Measurements from ENCODE around the gene NKX1-2.
"Not testable (repeated sequence)": the region's sequence is repeated elsewhere in the genome, so short reads cannot be mapped to it uniquely, and the experiment has no call there.

NKX1-2 gene

DNA sequence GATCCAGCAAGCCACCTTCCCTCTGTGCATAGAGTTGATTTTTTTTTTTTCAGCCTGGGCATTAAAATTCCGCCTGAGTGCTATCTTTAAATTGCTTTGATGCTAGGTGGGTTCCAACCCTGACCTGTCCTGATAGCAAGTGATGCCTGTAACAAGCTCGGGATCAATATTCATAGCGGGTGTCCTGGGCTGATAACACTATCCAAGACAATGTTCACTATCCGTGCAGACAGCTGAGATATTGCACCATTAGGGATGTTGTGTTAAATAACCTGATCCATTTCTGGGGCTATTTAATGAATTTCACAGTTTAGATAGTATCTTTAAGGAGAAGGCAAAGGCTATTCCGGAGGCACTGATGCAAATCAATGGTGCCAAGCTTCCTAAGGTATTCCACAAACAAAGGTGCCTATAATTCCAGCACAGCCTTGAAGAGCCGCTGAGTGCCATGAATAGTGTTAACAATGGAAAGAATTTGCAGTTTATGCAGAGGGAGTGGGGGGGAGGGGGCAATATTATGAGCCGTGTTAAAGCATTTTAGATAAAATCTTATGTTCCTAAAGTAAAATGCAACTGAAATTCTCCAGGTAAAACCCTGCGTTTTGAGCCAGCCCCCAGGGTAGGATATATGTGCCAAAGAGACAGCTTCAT is 4.2 kb upstream of the NKX1-2 start:
- no peak for DNase-seq (ENCODE audit: low read depth in 1 of 2, low spot score in 1 of 2)

DNA sequence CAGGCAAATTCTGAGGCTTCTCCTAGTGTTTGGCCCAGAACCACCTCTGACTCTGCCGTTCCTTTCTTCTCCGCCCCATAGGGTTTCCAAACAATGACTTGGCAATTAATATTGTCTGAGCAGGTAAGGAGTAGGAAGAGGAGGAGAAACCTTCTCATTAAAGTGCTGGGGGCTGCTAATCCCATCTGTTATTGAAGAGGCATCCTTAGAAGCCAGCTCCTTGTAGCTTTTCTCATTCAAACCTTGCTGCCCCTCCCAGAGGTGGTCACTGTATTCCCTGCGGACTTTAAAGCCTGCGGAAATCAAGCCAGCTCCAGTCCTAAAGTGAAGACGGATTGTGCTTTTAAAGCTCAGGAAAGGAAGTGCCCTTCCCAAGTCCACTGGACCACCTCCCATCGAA is 1.4 kb upstream of the NKX1-2 start:
- no peak for DNase-seq (ENCODE audit: low read depth in 1 of 2, low spot score in 1 of 2)

DNA sequence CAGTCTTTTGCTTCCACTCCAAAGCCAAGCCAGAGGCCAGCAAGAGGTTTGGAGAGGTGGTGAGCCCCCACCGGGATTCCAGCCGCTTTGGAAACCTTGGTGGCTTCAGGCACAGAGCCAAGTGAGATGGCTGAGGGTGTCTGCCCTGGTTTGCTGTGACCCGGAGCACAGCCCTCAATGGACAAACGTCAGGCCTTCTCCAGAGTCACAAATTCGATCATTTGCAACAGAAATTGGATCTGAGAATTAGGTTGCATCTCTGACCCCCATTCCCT is 885 bp upstream of the NKX1-2 start:
- DNase-seq (ENCODE audit: low read depth in 1 of 2, low spot score in 1 of 2) = no peak

DNA sequence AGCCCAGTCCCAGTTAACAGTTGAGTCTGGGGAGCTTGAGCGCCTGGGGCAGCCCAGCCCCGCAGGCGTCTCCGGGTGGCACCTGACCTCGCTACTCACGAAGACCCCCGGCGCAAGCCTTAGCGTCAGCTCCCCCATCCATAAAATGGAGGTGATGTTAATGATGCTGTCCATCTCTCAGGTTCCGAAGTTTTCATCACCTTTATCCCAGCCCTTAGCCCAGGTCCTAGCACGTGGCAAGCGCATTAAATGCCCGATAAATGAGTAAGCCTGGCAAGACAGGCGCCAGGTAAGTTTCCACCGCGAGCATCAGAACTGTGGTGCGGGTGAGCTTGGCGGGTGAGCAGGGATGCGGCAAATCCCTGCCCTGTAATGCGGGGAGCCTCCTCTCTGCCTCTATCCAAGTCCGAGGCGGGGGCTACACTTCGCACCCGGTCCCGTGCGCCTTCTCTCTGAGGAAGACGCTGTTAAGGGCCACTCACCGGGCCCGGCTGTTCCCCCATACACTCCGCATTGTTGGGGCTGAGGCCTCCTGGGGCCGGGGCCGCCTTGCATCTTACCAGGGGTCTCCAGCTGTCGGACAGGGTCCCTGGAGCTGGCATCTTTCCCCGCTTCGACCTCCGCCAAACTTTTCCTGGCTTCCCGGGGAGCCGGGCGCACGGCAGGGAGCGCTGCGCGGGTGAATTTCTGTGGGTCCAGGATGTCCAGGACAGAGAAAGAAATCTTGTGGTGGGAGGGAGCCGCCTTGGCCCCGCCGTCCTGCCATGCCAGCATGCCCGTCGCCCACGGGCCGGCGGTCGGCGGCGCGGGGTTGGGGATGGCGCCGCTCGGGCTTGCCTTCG is 444 bp downstream of the NKX1-2 start:
- DNase-seq (ENCODE audit: low read depth in 1 of 2, low spot score in 1 of 2) = no peak

DNA sequence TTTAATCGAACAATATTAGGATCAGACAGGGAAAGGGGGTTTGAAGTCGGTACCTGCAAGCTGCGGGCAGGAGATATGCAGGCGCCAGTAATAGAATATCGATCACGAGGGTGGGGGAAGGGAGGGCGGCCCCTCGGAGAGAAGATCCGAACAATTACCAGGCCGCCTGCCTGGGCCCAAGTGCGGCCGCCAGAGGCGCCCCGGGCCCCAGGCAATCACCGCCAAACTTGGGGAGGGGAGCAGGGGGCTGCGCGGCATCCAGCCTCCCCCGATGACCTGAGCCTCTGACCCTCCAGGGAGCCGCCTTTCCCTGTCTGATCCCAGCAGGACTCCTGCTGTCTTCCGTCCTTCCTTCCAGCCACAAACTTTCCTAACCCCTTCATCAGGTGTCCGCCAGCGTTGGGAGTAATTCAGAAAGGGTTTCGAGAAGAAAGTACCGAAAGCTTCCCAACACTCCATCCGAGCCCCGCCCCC is 1.1 kb downstream of the NKX1-2 start:
- no peak for DNase-seq (ENCODE audit: low read depth in 1 of 2, low spot score in 1 of 2)

DNA sequence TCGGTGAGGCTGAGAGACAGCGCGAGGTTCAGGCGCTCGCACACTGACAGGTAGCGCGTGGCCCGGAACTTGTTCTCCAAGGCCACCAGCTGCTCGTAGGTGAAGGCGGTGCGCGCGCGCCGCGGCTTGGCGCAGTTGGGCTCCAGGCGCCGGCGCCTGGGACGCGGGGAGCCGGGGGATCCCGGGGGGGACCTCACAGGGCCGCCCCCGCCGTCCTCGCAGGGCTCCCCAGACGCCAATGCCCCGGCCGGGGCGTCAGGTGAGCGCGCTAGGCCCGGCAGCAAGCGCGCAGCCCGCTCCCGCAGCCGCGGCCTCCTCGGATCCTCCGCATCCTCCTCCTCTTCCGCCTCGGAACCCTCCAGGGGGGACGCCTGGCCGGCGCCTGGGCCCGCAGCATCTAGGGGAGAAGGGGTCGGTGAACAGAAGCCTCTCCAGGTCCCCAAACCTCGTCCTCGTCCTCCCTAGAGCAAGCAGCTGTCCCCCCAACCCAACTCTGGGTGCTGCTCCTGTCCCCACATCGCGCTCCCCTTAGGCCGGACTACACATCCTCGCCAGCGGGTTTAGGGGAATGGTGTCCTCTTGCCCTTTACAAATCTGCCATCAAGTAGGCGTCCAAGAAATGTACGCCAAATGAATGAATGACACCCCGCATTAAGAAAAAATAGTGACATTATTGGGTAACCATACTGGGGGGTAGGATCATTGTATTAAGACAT is 1.9 kb downstream of the NKX1-2 start:
- no peak for DNase-seq (ENCODE audit: low read depth in 1 of 2, low spot score in 1 of 2)

DNA sequence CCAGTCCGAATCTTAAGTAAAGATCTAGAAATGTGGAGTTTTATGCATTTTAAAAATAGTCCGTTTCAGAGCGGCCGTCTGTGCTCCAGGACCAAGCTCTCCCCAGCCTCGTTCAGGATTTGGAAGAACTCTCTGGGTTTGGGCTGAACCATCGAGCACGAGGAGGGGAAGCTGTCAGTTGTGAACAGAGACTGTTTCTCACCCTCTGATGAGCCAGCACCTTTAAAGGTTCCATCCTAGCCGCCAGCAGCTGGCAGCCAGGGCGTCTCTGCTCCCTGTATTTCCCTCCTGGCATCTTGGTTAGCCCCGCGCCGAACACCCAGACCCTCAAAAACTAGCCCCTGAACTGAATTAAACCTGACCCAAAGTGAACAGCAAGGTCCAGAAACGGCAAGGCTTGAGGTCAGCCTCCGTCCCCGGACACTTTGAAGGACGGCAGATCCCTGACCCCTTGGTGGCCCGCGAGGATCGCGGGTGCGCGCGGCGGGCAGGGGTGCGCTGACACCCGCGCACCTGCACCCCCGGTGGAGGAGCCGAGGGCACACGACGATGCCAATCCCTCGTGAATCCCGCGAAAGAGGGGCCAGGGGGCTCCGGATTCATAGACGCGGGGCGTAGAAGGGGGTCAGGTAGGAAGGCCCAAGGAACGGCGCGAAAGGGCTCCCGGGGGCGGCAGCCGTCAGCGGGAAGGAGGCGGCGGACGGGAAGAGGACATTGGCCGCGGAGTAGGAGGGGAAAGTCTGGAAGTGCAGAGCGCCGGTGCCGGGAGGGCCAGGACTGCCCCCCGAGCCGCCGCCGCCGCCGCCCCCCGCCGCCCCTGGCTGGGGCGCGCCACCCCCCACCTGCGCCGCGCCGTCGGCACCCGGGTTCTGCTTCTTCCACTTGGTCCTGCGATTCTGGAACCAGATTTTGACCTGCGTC is 2.7 kb downstream of the NKX1-2 start:
- DNase-seq (ENCODE audit: low read depth in 1 of 2, low spot score in 1 of 2) = no peak

DNA sequence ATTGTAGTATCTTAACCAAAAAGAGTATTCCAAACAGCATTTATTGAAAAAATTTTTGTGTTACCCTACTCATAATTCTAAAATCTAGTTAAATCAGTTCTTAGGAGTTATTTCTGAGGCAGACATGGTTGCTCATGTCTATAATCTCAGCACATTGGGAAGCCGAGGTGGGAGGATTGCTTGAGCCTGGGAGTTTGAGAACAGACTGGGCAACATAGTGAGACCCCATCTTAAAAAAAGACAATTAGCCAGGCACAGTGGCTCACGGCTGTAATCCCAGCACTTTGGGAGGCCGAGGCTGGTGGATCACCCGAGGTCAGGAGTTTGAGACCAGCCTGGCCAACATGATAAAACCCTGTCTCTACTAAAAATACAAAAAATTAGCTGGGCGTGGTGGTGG is 8.1 kb downstream of the NKX1-2 start:
- DNase-seq (ENCODE audit: low read depth in 1 of 2, low spot score in 1 of 2) = not testable (repeated sequence)

DNA sequence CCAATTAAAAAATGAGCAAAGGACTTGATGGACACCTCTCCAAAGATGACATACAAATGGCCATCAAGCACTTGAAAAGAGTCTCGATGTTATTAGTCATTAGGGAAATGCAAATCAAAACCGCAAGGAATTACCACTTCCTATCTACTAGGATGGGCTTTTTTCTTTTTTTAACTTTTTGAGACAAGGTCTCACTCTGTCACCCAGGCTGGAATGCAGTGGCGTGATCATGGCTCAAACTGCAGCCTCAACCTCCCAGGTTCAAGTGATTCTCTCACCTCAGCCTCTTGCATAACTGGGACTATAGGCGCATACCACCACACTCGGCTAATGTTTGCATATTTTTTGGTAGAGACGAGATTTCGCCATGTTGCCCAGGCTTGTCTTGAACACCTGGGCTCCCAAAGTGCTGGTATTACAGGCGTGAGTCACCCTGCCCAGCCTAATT is 13.6 kb downstream of the NKX1-2 start:
- DNase-seq (ENCODE audit: low read depth in 1 of 2, low spot score in 1 of 2) = no peak

DNA sequence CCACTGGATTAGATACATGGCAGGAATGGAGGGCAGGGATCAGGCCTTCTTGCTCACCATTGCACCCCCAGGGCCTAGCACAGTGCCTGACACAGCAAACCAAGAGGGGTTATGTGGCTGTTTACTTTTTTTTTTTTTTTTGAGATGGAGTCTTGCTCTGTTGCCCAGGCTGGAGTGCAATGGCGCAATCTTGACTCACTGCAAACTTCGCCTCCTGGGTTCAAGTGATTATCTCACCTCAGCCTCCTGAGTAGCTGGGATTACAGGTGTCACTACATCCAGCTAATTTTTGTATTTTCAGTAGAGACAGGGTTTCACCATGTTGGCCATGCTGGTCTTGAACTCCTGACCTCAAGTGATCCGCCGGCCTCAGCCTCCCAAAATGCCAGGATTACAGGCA is 14.2 kb downstream of the NKX1-2 start:
- not testable (repeated sequence) for DNase-seq (ENCODE audit: low read depth in 1 of 2, low spot score in 1 of 2)

DNA sequence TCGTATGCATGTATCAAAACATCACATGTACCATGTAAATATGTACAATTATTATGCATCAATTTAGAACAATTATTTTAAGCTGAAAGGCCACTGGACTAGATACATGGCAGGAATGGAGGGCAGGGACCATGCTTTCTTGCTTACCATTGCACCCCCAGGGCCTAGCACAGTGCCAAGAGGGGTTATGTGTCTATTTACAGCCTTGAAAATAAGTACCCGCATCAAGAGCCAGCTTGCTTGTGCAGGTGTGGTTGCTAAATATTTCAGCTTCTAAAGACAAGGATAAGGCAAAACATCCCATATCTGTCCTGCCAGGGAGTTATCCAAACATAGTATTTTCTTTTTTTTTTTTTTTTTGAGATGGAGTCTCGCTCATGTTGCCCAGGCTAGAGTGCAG is 16.4 kb downstream of the NKX1-2 start:
- no peak for DNase-seq (ENCODE audit: low read depth in 1 of 2, low spot score in 1 of 2)

DNA sequence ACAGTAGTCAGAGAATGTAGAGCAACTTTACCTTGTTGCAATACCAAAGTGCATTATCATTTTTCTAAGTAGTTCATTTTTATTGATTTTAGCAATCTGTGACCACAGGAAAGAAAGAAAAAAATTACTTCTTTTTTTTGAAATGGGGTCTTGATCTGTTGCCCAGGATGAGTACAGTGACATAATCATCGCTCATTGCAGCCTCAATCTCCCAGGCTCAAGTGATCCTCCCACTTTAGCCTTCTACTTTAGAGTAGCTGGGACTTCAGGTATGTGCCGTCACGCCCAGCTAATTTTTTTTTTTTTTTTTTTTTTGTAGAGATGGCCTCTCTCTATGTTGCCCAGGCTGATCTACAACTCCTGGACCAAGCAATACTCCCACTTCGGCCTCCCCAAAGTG is 19.8 kb downstream of the NKX1-2 start:
- no peak for DNase-seq (ENCODE audit: low read depth in 1 of 2, low spot score in 1 of 2)

DNA sequence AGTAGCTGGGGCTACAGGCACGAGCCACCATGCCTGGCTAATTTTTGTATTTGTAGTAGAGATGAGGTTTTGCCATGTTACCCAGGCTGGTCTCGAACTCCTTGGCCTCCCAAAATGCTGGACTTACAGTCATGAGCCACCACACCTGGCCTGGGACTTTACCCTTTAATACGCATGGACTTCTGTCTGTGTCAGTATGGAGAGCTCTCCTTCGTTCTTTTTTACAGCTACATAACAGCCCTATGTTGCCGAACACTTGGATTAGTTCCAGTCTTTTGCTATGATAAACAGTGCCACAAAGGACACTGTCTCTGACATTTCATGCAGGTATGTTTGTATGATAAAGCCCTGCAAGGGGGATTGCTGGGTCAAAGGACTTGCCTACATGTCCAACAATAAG is 20.3 kb downstream of the NKX1-2 start:
- no peak for DNase-seq (ENCODE audit: low read depth in 1 of 2, low spot score in 1 of 2)

DNA sequence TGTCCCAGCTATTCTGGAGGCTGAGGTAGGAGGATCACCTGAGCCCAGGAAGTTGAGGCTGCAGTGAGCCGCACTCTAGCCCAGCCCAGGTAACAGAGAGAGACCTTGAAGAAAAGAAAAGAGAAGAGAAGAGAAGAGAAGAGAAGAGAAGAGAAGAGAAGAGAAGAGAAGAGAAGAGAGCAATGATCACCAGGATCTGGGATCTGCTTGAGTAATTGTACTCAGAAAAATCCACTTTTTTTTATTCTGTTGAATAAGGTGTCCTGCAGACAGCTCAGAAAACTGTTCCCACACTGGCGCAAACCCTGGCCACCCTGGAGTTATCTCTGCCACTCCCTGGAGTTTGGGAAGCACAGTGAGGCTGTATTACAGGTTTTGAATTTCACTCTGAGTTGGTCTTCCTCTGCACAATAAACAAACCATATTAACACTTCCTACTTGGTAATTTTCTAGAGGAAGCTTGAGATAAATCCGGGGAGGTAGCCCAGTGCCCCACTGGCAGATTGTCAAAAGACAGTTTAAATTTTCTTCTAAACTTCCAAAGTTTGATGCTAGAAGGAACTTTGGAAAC is 21.5 kb downstream of the NKX1-2 start:
- DNase-seq (ENCODE audit: low read depth in 1 of 2, low spot score in 1 of 2) = no peak

DNA sequence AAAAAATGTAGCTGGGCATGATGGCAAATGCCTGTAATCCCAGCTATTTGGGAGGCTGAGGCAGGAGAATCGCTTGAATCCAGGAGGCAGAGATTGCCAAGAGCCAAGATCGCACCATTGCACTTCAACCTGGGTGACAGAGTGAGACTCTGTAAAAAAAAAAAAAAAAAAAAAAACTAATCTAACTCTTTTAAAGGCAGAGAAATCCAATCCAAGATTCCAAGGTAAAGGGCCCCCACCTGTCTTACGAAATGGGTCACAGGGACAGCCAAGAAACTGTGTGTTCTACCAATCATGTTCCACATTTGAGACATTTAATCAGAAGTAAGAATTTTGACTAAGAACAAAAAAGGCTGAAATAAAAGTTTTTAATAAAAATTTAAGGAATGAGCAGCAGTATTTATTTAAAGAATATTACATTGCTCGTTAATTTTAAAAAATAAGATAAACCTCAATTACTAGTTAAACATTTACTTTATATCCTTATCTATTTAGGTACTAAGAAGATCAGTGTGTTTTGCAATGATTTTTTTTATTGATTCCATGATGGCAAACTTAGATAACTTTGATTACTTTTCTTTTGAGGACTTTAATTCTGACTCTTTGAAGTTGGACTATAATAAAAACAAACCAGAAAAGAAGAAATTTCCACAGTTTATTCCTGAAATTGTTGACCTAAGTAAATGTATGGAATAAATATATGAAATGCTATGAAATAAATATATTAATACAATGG is 24.4 kb downstream of the NKX1-2 start:
- DNase-seq (ENCODE audit: low read depth in 1 of 2, low spot score in 1 of 2) = no peak

DNA sequence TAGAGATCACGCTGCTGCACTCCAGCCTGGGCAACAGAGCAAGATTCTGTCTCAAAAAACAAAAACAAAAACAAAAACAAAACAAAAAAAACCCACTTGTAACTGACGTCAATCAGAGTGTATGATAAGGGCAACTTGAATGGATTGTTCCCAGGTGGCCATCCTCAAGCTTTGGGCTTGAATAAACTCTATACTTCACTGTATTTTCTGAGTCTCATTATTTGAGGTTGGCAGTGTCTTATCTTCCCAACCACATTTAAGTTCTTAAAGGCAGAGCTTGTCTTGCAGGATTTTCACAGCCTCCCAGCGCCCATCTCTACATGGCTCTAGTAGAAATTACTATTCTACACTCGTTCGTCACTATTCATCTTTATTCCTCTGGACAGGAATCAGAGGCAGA is 26.0 kb downstream of the NKX1-2 start:
- DNase-seq (ENCODE audit: low read depth in 1 of 2, low spot score in 1 of 2) = no peak

DNA sequence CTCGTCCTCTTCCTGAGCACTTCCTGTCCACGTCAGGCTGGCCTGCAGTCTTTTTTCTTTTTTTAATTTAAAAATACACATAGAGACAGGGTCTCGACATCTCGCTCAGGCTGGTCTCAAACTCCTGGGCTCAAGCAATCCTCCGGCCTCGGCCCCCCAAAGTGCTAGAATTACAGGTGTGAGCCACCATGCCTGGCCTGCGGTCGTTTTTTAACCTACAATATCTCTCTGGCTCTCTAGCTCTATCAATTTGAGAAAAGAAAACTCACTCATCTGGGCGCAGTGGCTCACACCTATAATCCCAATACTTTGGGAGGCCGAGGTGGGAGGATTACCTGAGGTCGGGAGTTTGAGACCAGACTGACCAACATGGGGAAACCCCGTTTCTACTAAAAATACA is 27.1 kb downstream of the NKX1-2 start:
- no peak for DNase-seq (ENCODE audit: low read depth in 1 of 2, low spot score in 1 of 2)

DNA sequence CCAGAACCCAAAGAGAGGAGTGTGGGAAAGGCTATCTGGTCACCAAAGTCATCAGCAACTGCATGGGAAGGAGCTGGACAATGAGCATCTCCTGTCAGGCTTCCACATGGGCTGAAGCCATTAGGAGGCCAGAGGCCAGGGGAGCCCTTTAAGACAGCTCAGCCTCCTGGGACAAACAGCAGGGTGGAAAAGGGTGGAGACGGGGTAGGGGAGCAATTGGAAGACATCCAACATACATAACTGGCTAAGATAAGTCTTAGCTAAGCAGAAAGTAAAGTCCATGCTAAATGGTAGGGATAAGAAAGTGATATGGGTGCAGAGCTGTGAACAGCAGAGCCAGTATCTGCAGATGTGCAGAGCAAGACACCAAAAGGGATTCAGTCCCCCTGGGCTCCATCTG is 29.6 kb downstream of the NKX1-2 start:
- DNase-seq (ENCODE audit: low read depth in 1 of 2, low spot score in 1 of 2) = no peak

DNA sequence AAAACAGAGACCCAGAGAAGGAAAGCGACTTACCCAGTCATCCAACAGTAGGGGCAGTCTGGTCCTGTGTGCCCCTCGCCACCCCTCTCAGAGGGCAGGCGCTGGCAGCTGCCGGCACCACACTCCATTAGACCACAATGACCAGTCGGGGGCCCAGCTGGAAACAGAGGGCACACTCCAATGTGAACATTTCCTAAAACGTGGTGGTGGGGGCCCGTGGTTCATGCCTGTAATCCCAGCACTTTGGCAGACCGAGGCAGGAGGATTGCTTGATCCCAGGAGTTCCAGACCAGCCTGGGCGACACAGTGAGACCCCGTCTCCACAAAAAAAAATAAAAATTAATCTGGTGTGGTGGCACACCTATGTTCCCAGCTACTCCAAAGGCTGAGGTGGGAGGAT is 30.2 kb downstream of the NKX1-2 start:
- no peak for DNase-seq (ENCODE audit: low read depth in 1 of 2, low spot score in 1 of 2)

Data from stimulated activated CD4-positive, alpha-beta T cell treated with anti-CD3 and anti-CD28 coated beads, Interleukin-15, amount 100 ng/mL, for 1 hour (primary cell).